GM12878 (cell line): Measurements from ENCODE around the gene TYW1B. TPM values are rescaled to one million over a fixed set of nuclear protein-coding genes. Genes with fewer than 3 reads are reported as not detected.
"Not testable (repeated sequence)": the region's sequence is repeated elsewhere in the genome, so short reads cannot be mapped to it uniquely, and the experiment has no call there.

Experiments used
- ATAC-seq: fragments of 200-7000 bp; cut with Tn5 transposase; 3 replicates; pipeline ENCODE4 v1.9.1; 2020; ENCODE audit warnings: mild to moderate bottlenecking, moderate library complexity
- BruUV-seq: library from RNA; stranded (reverse); fragments of 400-500 nt; replicated peaks from 2 replicates; lab custom pipeline; 2021; lab: Mats Ljungman, UMichigan
- CTCF ChIA-PET: fragments of 300-600 bp; sonication (Branson Sonifier 250); formaldehyde crosslinking; extraction: SDS; loops from one replicate; lab custom pipeline; 2021; ENCODE audit warnings: inconsistent platforms; lab: Yijun Ruan, JAX
- POLR2A ChIA-PET: fragments of 350-600 bp; formaldehyde crosslinking; extraction: SDS; loops from one replicate; lab custom pipeline; 2021; ENCODE audit warnings: inconsistent platforms; lab: Charles Lee
- RAD21 ChIA-PET: fragments of 300-600 bp; sonication (Branson Sonifier 250); formaldehyde crosslinking; loops from one replicate; lab custom pipeline; 2023; ENCODE audit warnings: antibody characterized with exemption; ENCODE audit not compliant: unreplicated experiment; lab: Charles Lee
- SMC1A ChIA-PET: fragments of 300-600 bp; sonication (Branson Sonifier 250); formaldehyde crosslinking; loops from one replicate; lab custom pipeline; 2023; ENCODE audit not compliant: unreplicated experiment, uncharacterized antibody; lab: Charles Lee
- DNase-seq: peaks from one replicate; pipeline ENCODE4 v3.0.0-alpha.2; 2011; ENCODE audit warnings: low read depth, low spot score
- FAIRE-seq: peaks from 3 replicates; lab custom pipeline; 2011; peaks lifted over from hg19 to GRCh38; lab: Jason Lieb, UNC
- H2AFZ ChIP-seq: 2 replicates; pipeline ENCODE4 v1.6.0; 2011; ENCODE audit warnings: low read depth, low read length, control low read depth; ENCODE audit not compliant: control insufficient read depth
- H3K27ac ChIP-seq: 2 replicates; pipeline ENCODE4 v1.5.1; 2011; ENCODE audit warnings: control low read depth; ENCODE audit not compliant: control insufficient read depth, insufficient read depth
- H3K27me3 ChIP-seq, 2 experiments: replicated peaks in 1 of 2; 2 replicates each; pipeline versions ENCODE4 v1.6.0 to v1.6.1; 2011; ENCODE audit warnings: low read length in 1 of 2; ENCODE audit not compliant: control insufficient read depth in 2 of 2, insufficient read depth in 2 of 2
- H3K36me3 ChIP-seq, 2 experiments: 2 replicates each; pipeline ENCODE4 v1.5.1; 2011; ENCODE audit warnings: low read length in 1 of 2; ENCODE audit not compliant: control insufficient read depth in 2 of 2, insufficient read depth in 2 of 2
- H3K4me1 ChIP-seq: 2 replicates; pipeline ENCODE4 v1.6.1; 2011; ENCODE audit warnings: mild to moderate bottlenecking, low read length, moderate library complexity, mixed read lengths; ENCODE audit not compliant: control insufficient read depth, insufficient read depth
- H3K4me2 ChIP-seq: 2 replicates; pipeline ENCODE4 v1.6.0; 2011; ENCODE audit warnings: control low read depth; ENCODE audit not compliant: control insufficient read depth, insufficient read depth
- H3K4me3 ChIP-seq: fragments of 200-600 bp; sonication (generic); 2 replicates; pipeline ENCODE4 v1.5.1; 2016
- H3K79me2 ChIP-seq: 2 replicates; pipeline ENCODE4 v1.6.0; 2011; ENCODE audit warnings: low read length; ENCODE audit not compliant: control insufficient read depth, insufficient read depth
- H3K9ac ChIP-seq: 2 replicates; pipeline ENCODE4 v1.8.0; 2011; ENCODE audit warnings: low read length, control low read depth, mixed read lengths; ENCODE audit not compliant: control insufficient read depth, insufficient read depth
- H3K9me3 ChIP-seq: replicated peaks from 3 replicates; pipeline ENCODE4 v1.5.1; 2011; ENCODE audit warnings: mild to moderate bottlenecking, low read length; ENCODE audit not compliant: control insufficient read depth, insufficient read depth
- H4K20me1 ChIP-seq: 2 replicates; pipeline ENCODE4 v1.6.0; 2011; ENCODE audit not compliant: control insufficient read depth, insufficient read depth
- IRF3 ChIP-seq: fragments of 450-650 bp; IDR thresholded peaks from 2 replicates; pipeline ENCODE4 v1.6.1; 2014; ENCODE audit warnings: mild to moderate bottlenecking
- MAX ChIP-seq: IDR thresholded peaks from 2 replicates; pipeline ENCODE4 v1.6.1; 2012; ENCODE audit warnings: low read depth, low read length, improper control_type of control experiment
- SPI1 ChIP-seq: IDR thresholded peaks from 2 replicates; pipeline ENCODE4 v1.6.1; 2011; ENCODE audit warnings: low read depth, mild to moderate bottlenecking, low read length, moderate library complexity, borderline replicate concordance; ENCODE audit not compliant: insufficient read depth
- ZBTB40 ChIP-seq: fragments of 450-650 bp; IDR thresholded peaks from 2 replicates; pipeline ENCODE4 v1.6.1; 2016; ENCODE audit warnings: mild to moderate bottlenecking, moderate library complexity, borderline replicate concordance
- WGBS: methylation state at CpG from one replicate; pipeline ENCODE4 v1.1.6; 2016; ENCODE audit warnings: low lambda C conversion rate; ENCODE audit not compliant: insufficient replicate concordance, insufficient coverage; ENCODE audit errors: missing lambda C conversion rate; 5-methylcytosine and 5-hydroxymethylcytosine counted together
- in situ Hi-C: fragments of 300-500 bp; cut with MboI; formaldehyde crosslinking; loops from 9 replicates; pipeline ENCODE4 v1.14.3; 2018; ENCODE audit warnings: mixed read lengths
- intact Hi-C: fragments of 100-400 bp; cut with micrococcal nuclease; formaldehyde crosslinking; loops from one replicate; pipeline ENCODE4 v1.14.2; 2022; ENCODE audit not compliant: unreplicated experiment
- polyA plus RNA-seq, 11 experiments: library from polyadenylated mRNA; depleted of rRNA in 4 of 11; unstranded in 6 of 11; stranded (reverse) in 5 of 11; fragments of >200 nt; fragmentation: Nextera tagmentation in 4 of 11; fragmentation: Illumina TruSeq in 1 of 11; extraction: Ambion mirVana in 4 of 11; extraction: Trizol in 1 of 11; gene quantifications; 1 replicate in 1 of 11; 2 replicates in 10 of 11; pipeline versions ENCODE4 v1.2.1 to v1.2.3, GENCODE V29; 2011 to 2016; ENCODE audit warnings: inconsistent platforms in 2 of 11, missing spikeins in 2 of 11, low read depth in 1 of 11
- total RNA-seq, 4 experiments: library from RNA; depleted of rRNA in 3 of 4; stranded (reverse); fragments of >200 nt in 3 of 4; fragmentation: Illumina TruSeq in 1 of 4; extraction: Trizol in 1 of 4; gene quantifications; 2 replicates each; pipeline versions ENCODE4 v1.2.1 to v1.2.3, GENCODE V29; 2013 to 2021

Gene TYW1B
- total and polyA plus RNA-seq, 10 of the 15 experiments (the other 5 are each of a cell fraction or from before 2014, with no cell fraction given), result 3.5 to 6.6 (median 5.3) TPM

GRCh38 chr7:72827839-72828591 is at the start of gene TYW1B (continued):
- TF ChIP-seq ZBTB40 (peak; percentile 85; the same call in 1 of the 2 replicates), SPI1 (peak; percentile 11; the same call in 1 of the 2 replicates), IRF3 (peak; percentile 67; the same call in 1 of the 2 replicates), MAX (peak; percentile 30; the same call in 1 of the 2 replicates)

GRCh38 chr7:72867591-72867990 is 39.6 kb upstream of the TYW1B start:
- H3K79me2 ChIP-seq, in situ Hi-C loops, H2AFZ ChIP-seq, H3K9ac ChIP-seq, SMC1A ChIA-PET, intact Hi-C loops, H4K20me1 ChIP-seq, BruUV-seq, FAIRE-seq, H3K4me2 ChIP-seq, H3K4me1 ChIP-seq, H3K27me3 ChIP-seq, RAD21 ChIA-PET, DNase-seq, H3K4me3 ChIP-seq, H3K9me3 ChIP-seq, ATAC-seq, CTCF ChIA-PET, POLR2A ChIA-PET, H3K27ac ChIP-seq, H3K36me3 ChIP-seq: not testable (repeated sequence)
- TF ChIP-seq SPI1, result peak; percentile 16; the same call in 1 of the 2 replicates
- WGBS, result 71% methylated on average over 4 of the region's 7 CpGs
